OCI-M2 (cell line): ENCODE measurements around the gene THSD7B.
"Not testable (repeated sequence)": the region's sequence is repeated elsewhere in the genome, so short reads cannot be mapped to it uniquely, and the experiment has no call there.

Experiments used
- DNase-seq: peaks from one replicate; lab custom pipeline; 2025; ENCODE audit not compliant: unreplicated experiment; lab: John Stamatoyannopoulos, UW

THSD7B gene

DNA sequence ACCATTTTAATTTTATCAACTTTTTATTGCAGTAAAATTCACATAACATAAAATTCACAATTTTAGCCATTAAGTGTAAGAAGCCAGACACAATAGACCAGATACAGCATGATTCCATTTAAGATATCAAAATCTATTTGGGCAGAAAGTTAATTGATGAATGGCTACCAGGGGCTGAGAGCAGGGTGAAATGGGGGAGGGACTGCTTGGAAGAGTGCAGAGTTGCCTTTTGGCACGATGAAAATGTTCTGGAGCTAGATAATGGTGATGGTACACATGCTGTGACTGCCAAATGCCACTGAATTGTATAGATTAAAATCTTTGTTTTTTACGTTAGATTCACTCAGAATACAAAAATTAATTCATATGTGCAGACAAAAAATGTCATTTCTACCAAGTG, 909.6 kb downstream of the THSD7B start:
- DNase-seq: no peak

DNA sequence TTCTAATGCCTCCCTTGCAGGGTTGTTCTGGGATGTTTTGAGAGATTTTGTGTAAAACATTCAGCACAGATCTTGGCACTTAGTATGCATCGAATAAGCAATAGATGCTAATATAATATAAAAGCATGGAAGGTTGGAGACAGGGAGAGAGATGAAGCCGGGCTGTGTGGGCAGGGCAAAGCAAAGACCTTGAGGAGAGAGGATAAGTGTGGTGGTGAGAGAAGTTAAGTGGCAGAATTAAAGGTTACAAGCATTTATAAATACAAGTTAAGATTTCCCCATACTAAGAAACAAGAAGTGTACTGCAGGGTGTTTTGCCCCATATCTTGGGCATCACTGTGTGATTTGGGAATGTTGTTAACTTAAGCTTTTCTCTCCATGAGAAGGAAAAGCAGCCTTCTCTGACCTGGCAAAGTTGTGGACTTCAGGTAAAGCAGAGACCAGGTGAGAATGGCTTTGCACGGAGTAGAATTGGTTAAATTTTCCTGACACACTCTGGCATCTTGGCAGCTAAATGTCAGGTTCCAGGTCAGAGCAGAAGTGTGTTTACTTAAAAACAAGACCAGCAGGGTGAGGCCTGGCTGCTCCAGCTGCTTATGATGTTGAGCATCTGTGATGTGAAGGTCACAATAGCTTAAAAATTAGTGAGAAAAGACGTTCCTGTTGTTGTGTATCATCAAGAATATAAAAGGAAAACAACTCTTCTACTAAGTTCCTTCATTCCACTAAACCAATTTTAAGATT, 910.4 kb downstream of the THSD7B start:
- no peak for DNase-seq

DNA sequence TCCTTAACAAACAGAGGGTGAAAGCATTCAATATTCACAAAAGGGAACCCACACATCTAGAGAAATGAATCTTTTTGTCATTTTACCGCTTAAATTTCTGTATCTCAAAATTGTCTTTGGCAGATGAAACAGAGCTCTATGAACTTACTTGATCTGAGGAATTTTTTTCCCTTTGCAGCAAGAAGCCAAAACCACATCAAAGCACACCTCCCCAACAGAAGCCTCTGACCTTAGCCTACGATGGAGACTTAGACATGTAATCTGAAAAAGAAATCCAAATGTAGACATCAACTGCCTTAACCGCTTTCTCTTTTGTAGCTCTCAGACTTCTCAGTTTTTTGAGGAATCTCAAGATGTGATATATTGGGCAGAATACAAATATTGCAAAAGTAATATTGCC, 911.0 kb downstream of the THSD7B start:
- DNase-seq: no peak

DNA sequence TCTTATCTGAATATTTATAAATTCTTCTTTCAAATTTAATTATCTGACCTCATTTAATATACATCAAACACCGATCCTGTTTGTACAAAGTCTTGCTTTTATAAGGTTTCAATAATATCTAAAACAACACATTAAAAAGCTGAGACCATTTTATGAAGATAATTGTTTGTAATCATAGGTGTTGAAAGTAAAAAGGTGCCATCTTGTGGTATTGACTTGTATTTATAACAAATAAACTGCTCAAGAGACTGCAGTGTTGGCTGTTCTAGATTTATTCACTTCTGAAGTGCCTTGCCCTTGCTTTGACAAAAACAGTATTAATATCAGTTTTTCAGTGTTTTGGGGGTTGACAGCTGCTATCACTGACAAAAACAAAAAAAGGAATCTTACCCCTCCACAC, 912.1 kb downstream of the THSD7B start:
- DNase-seq: no peak

DNA sequence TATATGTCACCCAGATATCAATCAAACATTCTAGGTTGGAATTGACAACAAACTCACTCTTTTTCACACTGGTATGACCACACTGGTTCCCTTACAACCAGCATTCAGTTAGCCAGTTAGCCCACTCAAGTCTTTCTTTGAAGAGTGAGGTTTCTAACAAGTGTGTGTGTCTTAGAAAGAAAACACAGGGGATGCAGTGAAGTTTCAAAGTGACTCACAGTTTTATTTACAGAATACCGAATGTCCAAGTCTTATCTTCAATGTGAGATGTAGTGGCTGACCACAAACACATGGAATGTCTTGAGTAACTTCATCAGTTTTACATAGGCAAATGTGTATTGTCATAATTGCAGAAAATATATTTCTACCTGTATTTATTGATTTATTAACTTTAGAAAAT, 924.2 kb downstream of the THSD7B start:
- no peak for DNase-seq

DNA sequence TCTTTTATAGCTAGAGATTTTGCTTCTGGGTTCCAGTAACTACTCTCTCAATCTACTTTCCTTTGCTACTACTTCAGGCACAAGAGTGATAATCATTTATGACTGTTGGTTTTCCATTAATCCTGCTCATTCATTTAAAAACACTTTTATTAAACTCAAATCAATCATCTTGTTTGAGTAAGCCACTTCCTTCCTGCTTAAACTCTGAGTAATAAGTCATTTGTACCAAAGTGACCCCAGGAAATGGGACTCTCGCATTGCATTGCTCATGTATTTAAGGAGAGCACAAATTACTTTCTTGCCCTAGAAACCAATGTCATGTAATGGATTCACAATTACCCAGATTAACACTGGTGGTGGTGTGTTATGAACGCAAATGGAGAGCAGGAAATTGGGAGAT, 928.2 kb downstream of the THSD7B start:
- DNase-seq: no peak

DNA sequence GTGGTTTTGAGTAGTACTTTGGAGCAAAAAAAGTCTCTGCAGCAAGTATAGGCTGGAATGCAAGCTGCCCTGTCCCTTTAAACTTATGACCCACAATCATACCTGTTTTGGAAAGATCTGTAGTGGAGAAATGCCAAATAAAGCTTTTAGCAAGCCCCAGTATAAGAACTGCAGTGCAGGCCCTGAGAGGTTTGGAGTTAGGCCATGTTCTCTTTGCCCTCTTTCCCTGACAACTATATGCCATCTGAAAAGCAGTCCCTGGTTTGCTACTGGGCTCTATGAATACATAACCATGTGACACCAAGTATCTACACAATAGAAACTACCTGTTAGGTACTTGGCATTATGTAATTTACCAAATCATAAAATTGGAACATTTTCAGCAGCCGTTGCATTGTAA, 931.6 kb downstream of the THSD7B start:
- DNase-seq: no peak

DNA sequence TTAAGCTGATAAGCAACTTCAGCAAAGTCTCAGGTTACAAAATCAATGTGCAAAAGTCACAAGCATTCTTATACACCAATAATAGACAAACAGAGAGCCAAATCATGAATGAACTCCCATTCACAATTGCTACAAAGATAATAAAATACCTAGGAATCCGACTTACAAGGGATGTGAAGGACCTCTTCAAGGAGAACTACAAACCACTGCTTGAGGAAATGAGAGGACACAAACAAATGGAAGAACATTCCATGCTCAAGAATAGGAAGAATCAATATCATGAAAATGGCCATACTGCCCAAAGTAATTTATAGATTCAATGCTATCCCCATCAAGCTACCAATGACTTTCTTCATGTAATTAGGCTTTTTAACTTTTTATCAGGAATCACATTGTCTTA, 934.9 kb downstream of the THSD7B start:
- DNase-seq: not testable (repeated sequence)

DNA sequence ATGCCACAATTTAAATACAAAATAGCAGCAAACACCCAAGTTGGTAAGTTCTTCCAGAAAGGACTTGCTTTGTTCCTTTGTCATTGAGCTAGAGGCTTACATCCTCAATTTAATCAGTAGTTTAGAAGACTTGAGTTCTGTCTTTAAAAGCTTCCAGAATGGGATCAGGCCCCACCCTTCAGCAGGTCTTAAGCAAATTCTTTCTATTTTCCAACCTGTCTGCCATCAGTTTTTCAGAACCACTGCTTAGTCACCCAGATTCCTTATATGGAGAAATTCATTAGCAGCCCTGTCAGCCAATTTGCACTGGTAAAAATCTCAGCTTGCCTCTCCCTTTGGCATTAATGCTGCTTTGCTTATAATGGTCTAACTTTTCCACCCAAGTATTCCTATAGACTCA, 935.3 kb downstream of the THSD7B start:
- DNase-seq: no peak

DNA sequence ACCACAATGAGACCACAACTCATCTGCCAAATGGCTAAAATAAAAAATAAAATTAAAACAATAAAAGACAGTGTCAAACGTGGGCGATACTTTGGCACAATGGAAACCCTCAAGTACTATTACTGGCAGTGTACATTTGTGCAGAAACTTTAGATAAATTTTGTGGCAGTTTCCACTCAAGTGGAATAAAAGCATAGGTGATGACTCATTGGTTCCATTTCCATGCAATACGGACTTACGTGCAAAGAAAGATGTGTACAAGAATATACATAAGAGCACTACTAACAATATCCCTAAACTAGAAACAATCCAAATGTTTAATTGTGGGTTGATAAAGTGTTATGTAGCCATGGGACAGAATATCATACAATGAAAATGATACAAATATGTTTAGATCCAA, 940.0 kb downstream of the THSD7B start:
- DNase-seq: no peak

DNA sequence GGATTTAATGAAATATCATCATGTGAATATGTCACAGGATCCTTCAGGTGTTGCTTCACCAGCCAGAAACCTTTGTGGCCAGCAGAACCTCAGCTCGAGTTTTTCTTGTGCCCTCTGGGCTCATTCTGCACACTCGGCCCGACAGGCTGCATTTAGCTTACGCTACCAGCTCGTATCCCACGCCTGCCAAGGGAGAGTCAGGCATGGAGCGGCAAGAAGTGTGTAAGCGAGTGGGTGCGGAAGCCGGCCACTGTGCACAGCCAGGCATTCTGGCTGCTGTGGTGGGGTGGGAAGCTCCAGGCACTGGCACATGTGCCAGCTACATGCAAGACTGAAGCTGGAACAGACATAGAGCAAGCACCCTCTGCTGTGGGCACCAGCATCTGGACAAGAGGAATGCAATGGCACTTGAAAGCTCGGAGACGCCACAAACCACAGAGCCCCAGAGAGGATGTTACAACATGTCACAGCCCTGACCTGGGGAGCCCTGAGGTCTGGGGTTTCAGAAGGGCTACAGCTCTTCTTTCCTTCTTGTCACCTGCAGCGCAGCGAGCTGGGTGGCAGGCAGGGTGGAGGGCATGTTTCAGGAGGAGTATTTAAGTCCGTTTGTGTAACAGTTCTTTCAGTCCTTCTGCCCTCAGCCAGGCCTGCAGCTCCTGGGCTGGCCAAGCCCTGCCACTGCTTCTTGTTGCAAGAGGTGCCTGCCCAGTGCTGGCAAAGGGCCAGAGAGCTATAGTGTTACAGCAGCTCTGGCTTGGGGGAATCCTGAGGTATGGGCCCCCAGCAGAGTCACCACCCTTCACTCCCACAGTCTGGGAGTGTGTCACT, 941.7 kb downstream of the THSD7B start:
- no peak for DNase-seq

DNA sequence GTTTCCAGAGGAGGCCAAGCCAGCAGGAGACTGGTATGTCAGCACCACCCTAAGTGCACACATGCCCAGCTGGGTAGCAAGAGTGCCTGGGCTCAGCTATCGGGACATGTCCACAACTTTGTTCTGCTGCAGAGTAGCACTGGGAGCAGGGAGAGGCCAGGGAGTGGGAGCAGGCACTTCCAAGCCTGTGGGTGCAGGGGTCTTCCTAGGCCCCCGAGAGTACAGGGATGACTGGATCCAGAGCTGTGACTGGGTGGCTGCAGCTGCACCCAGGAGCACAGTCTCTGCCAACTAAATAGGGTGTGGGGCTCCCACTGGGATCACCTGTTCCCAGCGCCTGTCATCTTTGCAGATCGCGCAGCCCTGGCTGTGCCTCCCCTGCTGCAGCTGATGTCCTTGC, 943.0 kb downstream of the THSD7B start:
- DNase-seq: no peak

DNA sequence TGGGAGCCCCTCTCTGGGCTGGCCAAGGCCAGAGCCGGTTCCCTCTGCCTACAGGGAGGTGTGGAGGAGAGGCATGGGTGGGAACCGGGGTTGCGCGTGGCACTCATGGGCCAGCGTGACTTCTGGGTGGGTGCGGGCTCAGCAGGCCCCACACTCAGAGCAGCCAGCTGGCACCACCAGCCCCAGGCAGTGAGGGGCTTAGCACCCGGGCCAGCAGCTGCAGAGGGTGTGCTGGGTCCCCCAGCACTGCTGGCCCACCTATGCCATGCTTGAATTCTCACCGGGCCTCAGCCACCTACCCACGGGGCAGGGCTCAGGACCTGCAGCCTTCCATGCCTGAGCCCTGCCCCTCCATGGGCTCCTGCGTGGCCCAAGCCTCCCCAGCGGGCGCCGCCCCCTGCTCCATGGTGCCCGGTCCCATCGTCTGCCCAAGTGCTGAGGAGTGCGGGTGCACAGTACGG, 950.4 kb downstream of the THSD7B start:
- no peak for DNase-seq

DNA sequence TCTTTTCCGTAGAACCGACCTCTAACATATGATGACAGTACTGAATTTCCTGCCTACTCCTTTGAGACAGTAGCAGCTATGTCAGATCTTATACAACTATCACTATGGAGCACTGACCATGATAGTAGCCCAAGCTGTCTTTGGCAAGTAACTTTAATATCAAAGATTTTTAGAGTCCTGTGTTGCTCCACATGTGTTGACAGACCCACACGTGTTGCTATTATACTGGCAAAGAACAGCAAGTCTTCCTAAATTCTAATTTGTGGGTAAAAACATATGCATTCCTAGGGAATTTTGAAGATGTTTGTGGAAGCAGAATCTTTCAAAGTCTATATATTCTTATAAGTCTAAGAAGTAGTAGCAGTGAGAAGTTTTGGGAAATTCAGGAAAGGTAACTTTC, 953.4 kb downstream of the THSD7B start:
- DNase-seq: no peak

DNA sequence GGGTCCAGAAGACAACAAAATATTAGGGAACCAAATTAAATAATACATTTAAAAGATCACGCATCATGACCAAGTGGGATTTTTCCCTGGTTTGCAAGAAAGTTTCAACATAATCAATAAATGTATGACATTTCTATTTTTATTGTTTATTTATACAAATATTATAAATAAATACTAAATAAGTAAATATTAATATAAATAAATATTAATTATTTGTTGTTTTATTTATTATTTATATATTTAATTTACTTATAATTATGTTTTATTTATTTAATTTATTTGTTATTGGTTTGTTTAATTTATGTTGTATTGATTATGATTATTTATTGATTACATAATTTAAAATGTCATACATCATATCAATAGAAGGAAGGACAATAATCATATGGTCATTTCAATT, 956.4 kb downstream of the THSD7B start:
- no peak for DNase-seq

DNA sequence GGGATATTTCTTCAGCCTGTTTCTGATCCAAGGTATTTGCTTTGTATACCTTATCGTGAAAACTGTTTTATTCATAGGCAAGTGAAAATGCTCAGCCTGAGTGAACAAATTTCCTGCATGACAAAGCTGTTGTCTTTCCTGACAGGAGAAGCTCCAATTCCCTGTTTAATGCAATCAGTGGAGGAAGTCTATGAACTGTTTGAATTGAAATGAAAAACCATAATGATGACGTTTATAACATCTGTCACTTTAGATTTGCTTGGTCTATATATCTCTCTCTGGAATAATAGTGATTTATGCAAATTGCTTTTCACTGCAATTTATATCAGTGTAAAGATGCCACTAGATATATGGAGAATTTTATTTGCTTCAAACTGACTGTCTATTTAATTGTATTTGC, 959.6 kb downstream of the THSD7B start:
- DNase-seq: no peak
